GM23338 (cell line): Measurements from ENCODE around the gene KSR2. TPM values are rescaled to one million over a fixed set of nuclear protein-coding genes. Genes with fewer than 3 reads are reported as not detected.

Experiments used
- ATAC-seq: fragments of 200-7000 bp; cut with Tn5 transposase; 3 replicates; pipeline ENCODE4 v1.9.1; 2020
- DNase-seq: peaks from one replicate; pipeline ENCODE4 v3.0.0-alpha.2; 2015; ENCODE audit warnings: low spot score
- H2AFZ ChIP-seq: fragments of 200-600 bp; sonication (generic); 2 replicates; pipeline ENCODE4 v1.8.0; 2016; ENCODE audit warnings: antibody characterized with exemption, mild to moderate bottlenecking, moderate library complexity
- H3F3A ChIP-seq: fragments of 200-600 bp; sonication (generic); replicated peaks from 2 replicates; pipeline ENCODE4 v1.8.0; 2017; ENCODE audit warnings: antibody characterized with exemption, mixed run types, low read depth
- H3K27ac ChIP-seq: fragments of 200-600 bp; sonication (generic); 2 replicates; pipeline ENCODE4 v1.6.1; 2016; ENCODE audit warnings: low read depth
- H3K27me3 ChIP-seq: fragments of 200-600 bp; sonication (generic); 2 replicates; pipeline ENCODE4 v1.8.0; 2016; ENCODE audit warnings: mild to moderate bottlenecking, mixed run types, moderate library complexity; ENCODE audit not compliant: insufficient read depth
- H3K36me3 ChIP-seq: fragments of 200-600 bp; sonication (generic); 2 replicates; pipeline ENCODE4 v1.8.0; 2016; ENCODE audit warnings: mild to moderate bottlenecking; ENCODE audit not compliant: insufficient read depth
- H3K4me1 ChIP-seq: fragments of 200-600 bp; sonication (generic); 2 replicates; pipeline ENCODE4 v1.8.0; 2016; ENCODE audit warnings: mild to moderate bottlenecking, moderate library complexity; ENCODE audit not compliant: insufficient read depth
- H3K4me2 ChIP-seq: fragments of 200-600 bp; sonication (generic); 2 replicates; pipeline ENCODE4 v1.7.1; 2017; ENCODE audit warnings: mixed run types
- H3K4me3 ChIP-seq: fragments of 200-600 bp; sonication (generic); 2 replicates; pipeline ENCODE4 v1.6.1; 2016; ENCODE audit warnings: mixed run types
- H3K79me2 ChIP-seq: fragments of 200-600 bp; sonication (generic); replicated peaks from 2 replicates; pipeline ENCODE4 v1.8.0; 2017; ENCODE audit warnings: mild to moderate bottlenecking; ENCODE audit not compliant: insufficient read depth
- H3K9me2 ChIP-seq: fragments of 200-600 bp; sonication (generic); 2 replicates; pipeline ENCODE4 v1.8.0; 2017; ENCODE audit not compliant: insufficient read depth
- H4K20me1 ChIP-seq: fragments of 200-600 bp; sonication (generic); replicated peaks from 2 replicates; pipeline ENCODE4 v1.8.0; 2017; ENCODE audit warnings: mild to moderate bottlenecking; ENCODE audit not compliant: insufficient read depth
- H3K27ac Mint-ChIP-seq: 2 replicates; pipeline ENCODE4 v1.8.0; 2020; ENCODE audit warnings: inconsistent platforms, mild to moderate bottlenecking, moderate library complexity, mixed read lengths
- H3K27me3 Mint-ChIP-seq: 3 replicates; pipeline ENCODE4 v1.8.0; 2022; ENCODE audit warnings: low read depth, mild to moderate bottlenecking, moderate library complexity, mixed read lengths, inconsistent platforms; ENCODE audit not compliant: insufficient read depth, poor library complexity
- H3K36me3 Mint-ChIP-seq: 3 replicates; pipeline ENCODE4 v1.8.0; 2021; ENCODE audit warnings: low read depth, mild to moderate bottlenecking, inconsistent platforms, moderate library complexity, mixed read lengths
- H3K4me1 Mint-ChIP-seq: 3 replicates; pipeline ENCODE4 v1.8.0; 2020; ENCODE audit warnings: mild to moderate bottlenecking, inconsistent platforms, mixed read lengths
- H3K4me3 Mint-ChIP-seq: 3 replicates; pipeline ENCODE4 v1.8.0; 2021; ENCODE audit warnings: moderate library complexity, mild to moderate bottlenecking, inconsistent platforms, mixed read lengths
- H3K9me3 Mint-ChIP-seq: 3 replicates; pipeline ENCODE4 v1.8.0; 2020; ENCODE audit warnings: moderate library complexity, mild to moderate bottlenecking, inconsistent platforms, mixed read lengths
- CREB1 ChIP-seq: fragments of 250-450 bp; sonication (Bioruptor Pico); IDR thresholded peaks from 2 replicates; pipeline ENCODE4 v1.5.0; 2020; ENCODE audit warnings: low read depth, mild to moderate bottlenecking, moderate library complexity
- CTCF ChIP-seq, 2 experiments: fragments of 200-600 bp in 1 of 2; sonication (generic) in 1 of 2; conservative IDR thresholded peaks; 2 replicates each; pipeline versions ENCODE4 v1.5.1 to v1.6.1; 2016 to 2017; ENCODE audit warnings: antibody characterized with exemption in 2 of 2, low read depth in 2 of 2, mild to moderate bottlenecking in 2 of 2, moderate library complexity in 1 of 2
- ETS1 ChIP-seq: IDR thresholded peaks from 2 replicates; pipeline ENCODE4 v1.6.1; 2016; ENCODE audit warnings: antibody characterized with exemption
- EZH2 ChIP-seq: fragments of 200-600 bp; sonication (generic); IDR thresholded peaks from one replicate; pipeline ENCODE4 v1.8.0; 2017; ENCODE audit warnings: antibody characterized with exemption, mild to moderate bottlenecking, low read depth; ENCODE audit not compliant: unreplicated experiment
- EZH2phosphoT487 ChIP-seq: fragments of 200-600 bp; sonication (generic); IDR thresholded peaks from one replicate; pipeline ENCODE4 v1.8.1; 2018; ENCODE audit warnings: antibody characterized with exemption; ENCODE audit not compliant: unreplicated experiment
- JUNB ChIP-seq: IDR thresholded peaks from one replicate; pipeline ENCODE4 v1.6.1; 2016; ENCODE audit warnings: antibody characterized with exemption; ENCODE audit not compliant: unreplicated experiment
- NANOG ChIP-seq: IDR thresholded peaks from 2 replicates; pipeline ENCODE4 v1.6.1; 2016; ENCODE audit warnings: antibody characterized with exemption, borderline replicate concordance
- POLR2AphosphoS5 ChIP-seq: IDR thresholded peaks from 2 replicates; pipeline ENCODE4 v1.6.1; 2016; ENCODE audit warnings: antibody characterized with exemption, low read depth
- STAT1 ChIP-seq: IDR thresholded peaks from one replicate; pipeline ENCODE4 v1.6.1; 2016; ENCODE audit warnings: antibody characterized with exemption; ENCODE audit not compliant: unreplicated experiment
- ZNF114 ChIP-seq: fragments of 250-450 bp; sonication (Bioruptor Pico); IDR thresholded peaks from 2 replicates; pipeline ENCODE4 v1.5.0; 2020; ENCODE audit warnings: mild to moderate bottlenecking, moderate library complexity
- ZNF331 ChIP-seq: fragments of 250-450 bp; sonication (Bioruptor Pico); IDR thresholded peaks from 2 replicates; pipeline ENCODE4 v1.5.0; 2020; ENCODE audit warnings: low read depth, mild to moderate bottlenecking, moderate library complexity
- ZNF462 ChIP-seq: fragments of 250-450 bp; sonication (Bioruptor Pico); IDR thresholded peaks from 2 replicates; pipeline ENCODE4 v1.5.0; 2020; ENCODE audit warnings: mild to moderate bottlenecking, moderate library complexity
- polyA plus RNA-seq: library from polyadenylated mRNA; unstranded; fragments of >200 nt; fragmentation: Nextera tagmentation; extraction: Ambion mirVana; gene quantifications from 2 replicates; pipeline ENCODE4 v1.2.1, GENCODE V29; 2016
- total RNA-seq: library from RNA; depleted of rRNA; stranded (reverse); fragments of >200 nt; shearing (Covaris generic); gene quantifications from 2 replicates; pipeline ENCODE4 v1.2.3, GENCODE V29; 2014
- TF ChIP-seq, protein P1 (sequence below): IDR thresholded peaks from one replicate; pipeline ENCODE4 v1.6.1; 2018; ENCODE audit warnings: antibody characterized with exemption; ENCODE audit not compliant: unreplicated experiment

KSR2 gene
- total and polyA plus RNA-seq, 2 experiments from 2014 or later, result 1.1 to 2.7 TPM

GRCh38 chr12:117825827-117826226 lies 143.0 kb downstream of the KSR2 start:
- Mint-ChIP-seq H3K27me3 (peaks cover 1% of the 10 kb centered on the region), H3K4me3 (no peak overlapping the region), H3K36me3 (peaks cover 7% of the 10 kb centered on the region), H3K27ac (no peak overlapping the region), H3K4me1 (peaks cover 5% of the 10 kb centered on the region), H3K9me3 (peaks cover 6% of the 10 kb centered on the region; the same call in 2 of the 3 replicates)
- no peaks in the 10 kb centered on the region for H3K9me2 ChIP-seq
- no peaks in the 10 kb centered on the region; the same call in 1 of the 2 replicates for H3K36me3 ChIP-seq
- DNase-seq (no peak), ATAC-seq (no peak)
- no peak overlapping the region for H2AFZ ChIP-seq
- H3K4me1 ChIP-seq, result no peaks in the 10 kb centered on the region
- TF ChIP-seq NANOG (no peak), ZNF462 (CRISPR knock-in tag) (no peak), POLR2AphosphoS5 (no peak), CTCF (conservative IDR thresholded peaks at IDR 0.05; ENCODE audit: low read depth in 2 of 2) (no peak), STAT1 (no peak), JUNB (no peak), EZH2 (no peak), ZNF331 (CRISPR knock-in tag) (no peak), ETS1 (no peak), ZNF114 (CRISPR knock-in tag) (no peak), CREB1 (CRISPR knock-in tag) (no peak), EZH2phosphoT487 (no peak)
- TF ChIP-seq, protein P1, sequence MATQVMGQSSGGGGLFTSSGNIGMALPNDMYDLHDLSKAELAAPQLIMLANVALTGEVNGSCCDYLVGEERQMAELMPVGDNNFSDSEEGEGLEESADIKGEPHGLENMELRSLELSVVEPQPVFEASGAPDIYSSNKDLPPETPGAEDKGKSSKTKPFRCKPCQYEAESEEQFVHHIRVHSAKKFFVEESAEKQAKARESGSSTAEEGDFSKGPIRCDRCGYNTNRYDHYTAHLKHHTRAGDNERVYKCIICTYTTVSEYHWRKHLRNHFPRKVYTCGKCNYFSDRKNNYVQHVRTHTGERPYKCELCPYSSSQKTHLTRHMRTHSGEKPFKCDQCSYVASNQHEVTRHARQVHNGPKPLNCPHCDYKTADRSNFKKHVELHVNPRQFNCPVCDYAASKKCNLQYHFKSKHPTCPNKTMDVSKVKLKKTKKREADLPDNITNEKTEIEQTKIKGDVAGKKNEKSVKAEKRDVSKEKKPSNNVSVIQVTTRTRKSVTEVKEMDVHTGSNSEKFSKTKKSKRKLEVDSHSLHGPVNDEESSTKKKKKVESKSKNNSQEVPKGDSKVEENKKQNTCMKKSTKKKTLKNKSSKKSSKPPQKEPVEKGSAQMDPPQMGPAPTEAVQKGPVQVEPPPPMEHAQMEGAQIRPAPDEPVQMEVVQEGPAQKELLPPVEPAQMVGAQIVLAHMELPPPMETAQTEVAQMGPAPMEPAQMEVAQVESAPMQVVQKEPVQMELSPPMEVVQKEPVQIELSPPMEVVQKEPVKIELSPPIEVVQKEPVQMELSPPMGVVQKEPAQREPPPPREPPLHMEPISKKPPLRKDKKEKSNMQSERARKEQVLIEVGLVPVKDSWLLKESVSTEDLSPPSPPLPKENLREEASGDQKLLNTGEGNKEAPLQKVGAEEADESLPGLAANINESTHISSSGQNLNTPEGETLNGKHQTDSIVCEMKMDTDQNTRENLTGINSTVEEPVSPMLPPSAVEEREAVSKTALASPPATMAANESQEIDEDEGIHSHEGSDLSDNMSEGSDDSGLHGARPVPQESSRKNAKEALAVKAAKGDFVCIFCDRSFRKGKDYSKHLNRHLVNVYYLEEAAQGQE, result no peak
- H3K4me2 ChIP-seq, result no peak overlapping the region
- no peak overlapping the region for H3K4me3 ChIP-seq
- H3K79me2 ChIP-seq, result no peaks in the 10 kb centered on the region
- H4K20me1 ChIP-seq, result no peaks in the 10 kb centered on the region
- no peaks in the 10 kb centered on the region for H3F3A ChIP-seq
- no peak overlapping the region for H3K27ac ChIP-seq
- H3K27me3 ChIP-seq, result no peaks in the 10 kb centered on the region
